Stimulated activated CD8-positive, alpha-beta memory T cell treated with anti-CD3 and anti-CD28 coated beads, Interleukin-7, amount 100 ng/mL, for 24 hours (primary cell): ENCODE measurements around the gene AFTPH.

ENCODE experiments used
- DNase-seq: peaks from one replicate; pipeline ENCODE4 v3.0.0-alpha.2; 2020; ENCODE audit warnings: low read depth

AFTPH gene

GRCh38 chr2:64587561-64587960, 63.4 kb downstream of the AFTPH start:
- DNase-seq, result no peak

- no peak for DNase-seq
Measured at GRCh38 chr2:64591188-64591587, 67.1 kb downstream of the AFTPH start.

- DNase-seq, result no peak
Measured at GRCh38 chr2:64593035-64593655, 69.0 kb downstream of the AFTPH start.

GRCh38 chr2:64594226-64594989, 70.3 kb downstream of the AFTPH start:
- DNase-seq, result no peak

GRCh38 chr2:64595397-64596176, 71.5 kb downstream of the AFTPH start:
- no peak for DNase-seq

GRCh38 chr2:64598226-64598625, 74.1 kb downstream of the AFTPH start:
- no peak for DNase-seq

- no peak for DNase-seq
Measured at GRCh38 chr2:64599469-64599868, 75.3 kb downstream of the AFTPH start.

- DNase-seq, result no peak
Measured at GRCh38 chr2:64601034-64601754, 77.1 kb downstream of the AFTPH start.

GRCh38 chr2:64601785-64602391, 77.8 kb downstream of the AFTPH start:
- DNase-seq, result no peak

- no peak for DNase-seq
Measured at GRCh38 chr2:64602436-64602835, 78.3 kb downstream of the AFTPH start.

GRCh38 chr2:64604155-64604554, 80.0 kb downstream of the AFTPH start:
- no peak for DNase-seq

- DNase-seq, result no peak
Measured at GRCh38 chr2:64605026-64605471, 80.9 kb downstream of the AFTPH start.

- DNase-seq, result no peak
Measured at GRCh38 chr2:64605991-64606478, 81.9 kb downstream of the AFTPH start.

- peak; percentile 64 for DNase-seq
Measured at GRCh38 chr2:64606479-64607363, 82.6 kb downstream of the AFTPH start.

- no peak for DNase-seq
Measured at GRCh38 chr2:64607381-64608304, 83.5 kb downstream of the AFTPH start.

- no peak for DNase-seq
Measured at GRCh38 chr2:64608867-64609226, 84.7 kb downstream of the AFTPH start.

GRCh38 chr2:64609227-64609941, 85.3 kb downstream of the AFTPH start:
- DNase-seq, result peak; percentile 26

GRCh38 chr2:64609942-64610281, 85.8 kb downstream of the AFTPH start:
- no peak for DNase-seq

- DNase-seq, result no peak
Measured at GRCh38 chr2:64610316-64610855, 86.3 kb downstream of the AFTPH start.
